H1 (cell line): ENCODE data around the gene CACNA2D1. TPM values are rescaled to one million over a fixed set of nuclear protein-coding genes. Genes with fewer than 3 reads are reported as not detected.

Source experiments
- CBX5 ChIP-seq: fragments of 300-800, 300-1000 bp; sonication (generic); IDR thresholded peaks from 2 replicates; pipeline ENCODE4 v1.7.1; 2016; ENCODE audit warnings: antibody characterized with exemption, low read length, low read depth
- CHD1 ChIP-seq: IDR thresholded peaks from 2 replicates; pipeline ENCODE4 v1.6.1; 2012; ENCODE audit warnings: low read depth, low read length, improper control_type of control experiment
- EZH2 ChIP-seq: fragments of 200-600 bp; sonication (generic); IDR thresholded peaks from 2 replicates; pipeline ENCODE4 v1.7.1; 2012; ENCODE audit warnings: low read depth, mild to moderate bottlenecking, moderate library complexity, low read length, inconsistent platforms; ENCODE audit not compliant: severe bottlenecking
- FOSL1 ChIP-seq: IDR thresholded peaks from 2 replicates; pipeline ENCODE4 v1.6.1; 2011; ENCODE audit warnings: mild to moderate bottlenecking, low read depth, low read length, moderate library complexity; ENCODE audit not compliant: insufficient read depth
- JUN ChIP-seq: IDR thresholded peaks from 2 replicates; pipeline ENCODE4 v1.6.1; 2011; ENCODE audit warnings: low read depth, mild to moderate bottlenecking, improper control_type of control experiment, low read length
- NRF1 ChIP-seq: IDR thresholded peaks from 2 replicates; pipeline ENCODE4 v1.6.1; 2011; ENCODE audit warnings: mild to moderate bottlenecking, low read depth, low read length, improper control_type of control experiment
- PHF8 ChIP-seq: fragments of 200-600 bp; sonication (generic); conservative IDR thresholded peaks from 2 replicates; pipeline ENCODE4 v1.7.1; 2012; ENCODE audit warnings: low read depth, mild to moderate bottlenecking, inconsistent platforms, low read length, moderate library complexity
- POLR2AphosphoS5 ChIP-seq: IDR thresholded peaks from 2 replicates; pipeline ENCODE4 v1.6.1; 2011; ENCODE audit warnings: low read depth, low read length
- SAP30 ChIP-seq: fragments of 300-600 bp; sonication (generic); IDR thresholded peaks from 2 replicates; pipeline ENCODE4 v1.7.1; 2012; ENCODE audit warnings: low read length, moderate library complexity, mild to moderate bottlenecking, inconsistent platforms; ENCODE audit not compliant: insufficient read depth, insufficient replicate concordance
- SIN3A ChIP-seq, 2 experiments: IDR thresholded peaks in 1 of 2; conservative IDR thresholded peaks in 1 of 2; 2 replicates each; pipeline ENCODE4 v1.6.1; 2011 to 2012; ENCODE audit warnings: low read length in 2 of 2, improper control_type of control experiment in 1 of 2, low read depth in 1 of 2, mild to moderate bottlenecking in 1 of 2
- SUZ12 ChIP-seq: fragments of 200-600 bp; sonication (generic); IDR thresholded peaks from 2 replicates; pipeline ENCODE4 v1.6.1; 2012; ENCODE audit warnings: mild to moderate bottlenecking, inconsistent platforms, low read length, moderate library complexity, mixed read lengths
- polyA plus RNA-seq, 7 experiments: library from polyadenylated mRNA; depleted of rRNA in 3 of 7; stranded (reverse) in 5 of 7; unstranded in 2 of 7; fragments of >200 nt in 5 of 7; fragments of 200-250 nt in 2 of 7; gene quantifications; 1 replicate in 5 of 7; 2 replicates in 1 of 7; 4 replicates in 1 of 7; pipeline versions ENCODE4 v1.2.1 to v1.2.3, GENCODE V29; 2011 to 2013; ENCODE audit warnings: missing spikeins in 2 of 7, mixed read lengths in 2 of 7
- total RNA-seq: library from RNA; stranded (reverse); fragmentation: NEBNext Ultra II Directional; extraction: Animal tissue kit (Norgen Biotek cat#: 25700); gene quantifications from 2 replicates; pipeline ENCODE4 v1.2.1, GENCODE V29; 2021
- TF ChIP-seq, protein P1 (sequence below): fragments of 300-600 bp; sonication (generic); IDR thresholded peaks from 2 replicates; pipeline ENCODE4 v1.7.1; 2012; ENCODE audit warnings: low read length, moderate library complexity, mild to moderate bottlenecking, inconsistent platforms; ENCODE audit not compliant: insufficient replicate concordance

Gene CACNA2D1
- total and polyA plus RNA-seq, 2 of the 8 experiments (the other 6 are each of a cell fraction or from before 2014, with no cell fraction given), result 4.3 to 27.3 TPM

DNA sequence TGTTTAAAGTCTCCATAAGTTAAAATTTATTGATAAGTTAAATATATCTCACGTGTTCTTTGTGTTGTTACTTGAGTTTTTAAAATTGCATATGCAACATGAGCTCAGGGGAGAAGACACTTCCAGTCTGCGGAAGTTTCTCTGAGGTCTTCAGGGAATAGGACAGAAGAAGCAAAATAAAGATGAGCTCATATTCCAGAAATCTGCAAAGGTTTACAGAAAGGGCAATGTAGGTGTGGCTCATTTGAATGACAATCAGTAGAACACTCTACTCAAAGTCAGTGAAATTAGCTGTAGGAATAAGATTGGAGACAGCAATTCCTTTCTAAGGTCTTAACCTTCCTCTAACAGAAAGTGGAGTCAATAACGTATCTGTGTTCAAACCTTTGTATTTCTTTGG is 53.7 kb downstream of the CACNA2D1 start (continued):
- TF ChIP-seq, protein P1, sequence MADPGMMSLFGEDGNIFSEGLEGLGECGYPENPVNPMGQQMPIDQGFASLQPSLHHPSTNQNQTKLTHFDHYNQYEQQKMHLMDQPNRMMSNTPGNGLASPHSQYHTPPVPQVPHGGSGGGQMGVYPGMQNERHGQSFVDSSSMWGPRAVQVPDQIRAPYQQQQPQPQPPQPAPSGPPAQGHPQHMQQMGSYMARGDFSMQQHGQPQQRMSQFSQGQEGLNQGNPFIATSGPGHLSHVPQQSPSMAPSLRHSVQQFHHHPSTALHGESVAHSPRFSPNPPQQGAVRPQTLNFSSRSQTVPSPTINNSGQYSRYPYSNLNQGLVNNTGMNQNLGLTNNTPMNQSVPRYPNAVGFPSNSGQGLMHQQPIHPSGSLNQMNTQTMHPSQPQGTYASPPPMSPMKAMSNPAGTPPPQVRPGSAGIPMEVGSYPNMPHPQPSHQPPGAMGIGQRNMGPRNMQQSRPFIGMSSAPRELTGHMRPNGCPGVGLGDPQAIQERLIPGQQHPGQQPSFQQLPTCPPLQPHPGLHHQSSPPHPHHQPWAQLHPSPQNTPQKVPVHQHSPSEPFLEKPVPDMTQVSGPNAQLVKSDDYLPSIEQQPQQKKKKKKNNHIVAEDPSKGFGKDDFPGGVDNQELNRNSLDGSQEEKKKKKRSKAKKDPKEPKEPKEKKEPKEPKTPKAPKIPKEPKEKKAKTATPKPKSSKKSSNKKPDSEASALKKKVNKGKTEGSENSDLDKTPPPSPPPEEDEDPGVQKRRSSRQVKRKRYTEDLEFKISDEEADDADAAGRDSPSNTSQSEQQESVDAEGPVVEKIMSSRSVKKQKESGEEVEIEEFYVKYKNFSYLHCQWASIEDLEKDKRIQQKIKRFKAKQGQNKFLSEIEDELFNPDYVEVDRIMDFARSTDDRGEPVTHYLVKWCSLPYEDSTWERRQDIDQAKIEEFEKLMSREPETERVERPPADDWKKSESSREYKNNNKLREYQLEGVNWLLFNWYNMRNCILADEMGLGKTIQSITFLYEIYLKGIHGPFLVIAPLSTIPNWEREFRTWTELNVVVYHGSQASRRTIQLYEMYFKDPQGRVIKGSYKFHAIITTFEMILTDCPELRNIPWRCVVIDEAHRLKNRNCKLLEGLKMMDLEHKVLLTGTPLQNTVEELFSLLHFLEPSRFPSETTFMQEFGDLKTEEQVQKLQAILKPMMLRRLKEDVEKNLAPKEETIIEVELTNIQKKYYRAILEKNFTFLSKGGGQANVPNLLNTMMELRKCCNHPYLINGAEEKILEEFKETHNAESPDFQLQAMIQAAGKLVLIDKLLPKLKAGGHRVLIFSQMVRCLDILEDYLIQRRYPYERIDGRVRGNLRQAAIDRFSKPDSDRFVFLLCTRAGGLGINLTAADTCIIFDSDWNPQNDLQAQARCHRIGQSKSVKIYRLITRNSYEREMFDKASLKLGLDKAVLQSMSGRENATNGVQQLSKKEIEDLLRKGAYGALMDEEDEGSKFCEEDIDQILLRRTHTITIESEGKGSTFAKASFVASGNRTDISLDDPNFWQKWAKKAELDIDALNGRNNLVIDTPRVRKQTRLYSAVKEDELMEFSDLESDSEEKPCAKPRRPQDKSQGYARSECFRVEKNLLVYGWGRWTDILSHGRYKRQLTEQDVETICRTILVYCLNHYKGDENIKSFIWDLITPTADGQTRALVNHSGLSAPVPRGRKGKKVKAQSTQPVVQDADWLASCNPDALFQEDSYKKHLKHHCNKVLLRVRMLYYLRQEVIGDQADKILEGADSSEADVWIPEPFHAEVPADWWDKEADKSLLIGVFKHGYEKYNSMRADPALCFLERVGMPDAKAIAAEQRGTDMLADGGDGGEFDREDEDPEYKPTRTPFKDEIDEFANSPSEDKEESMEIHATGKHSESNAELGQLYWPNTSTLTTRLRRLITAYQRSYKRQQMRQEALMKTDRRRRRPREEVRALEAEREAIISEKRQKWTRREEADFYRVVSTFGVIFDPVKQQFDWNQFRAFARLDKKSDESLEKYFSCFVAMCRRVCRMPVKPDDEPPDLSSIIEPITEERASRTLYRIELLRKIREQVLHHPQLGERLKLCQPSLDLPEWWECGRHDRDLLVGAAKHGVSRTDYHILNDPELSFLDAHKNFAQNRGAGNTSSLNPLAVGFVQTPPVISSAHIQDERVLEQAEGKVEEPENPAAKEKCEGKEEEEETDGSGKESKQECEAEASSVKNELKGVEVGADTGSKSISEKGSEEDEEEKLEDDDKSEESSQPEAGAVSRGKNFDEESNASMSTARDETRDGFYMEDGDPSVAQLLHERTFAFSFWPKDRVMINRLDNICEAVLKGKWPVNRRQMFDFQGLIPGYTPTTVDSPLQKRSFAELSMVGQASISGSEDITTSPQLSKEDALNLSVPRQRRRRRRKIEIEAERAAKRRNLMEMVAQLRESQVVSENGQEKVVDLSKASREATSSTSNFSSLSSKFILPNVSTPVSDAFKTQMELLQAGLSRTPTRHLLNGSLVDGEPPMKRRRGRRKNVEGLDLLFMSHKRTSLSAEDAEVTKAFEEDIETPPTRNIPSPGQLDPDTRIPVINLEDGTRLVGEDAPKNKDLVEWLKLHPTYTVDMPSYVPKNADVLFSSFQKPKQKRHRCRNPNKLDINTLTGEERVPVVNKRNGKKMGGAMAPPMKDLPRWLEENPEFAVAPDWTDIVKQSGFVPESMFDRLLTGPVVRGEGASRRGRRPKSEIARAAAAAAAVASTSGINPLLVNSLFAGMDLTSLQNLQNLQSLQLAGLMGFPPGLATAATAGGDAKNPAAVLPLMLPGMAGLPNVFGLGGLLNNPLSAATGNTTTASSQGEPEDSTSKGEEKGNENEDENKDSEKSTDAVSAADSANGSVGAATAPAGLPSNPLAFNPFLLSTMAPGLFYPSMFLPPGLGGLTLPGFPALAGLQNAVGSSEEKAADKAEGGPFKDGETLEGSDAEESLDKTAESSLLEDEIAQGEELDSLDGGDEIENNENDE, result no peak
- TF ChIP-seq CBX5, result no peak
- no peak for TF ChIP-seq SIN3A (conservative IDR thresholded peaks at IDR 0.05 in 1 of 2, IDR thresholded peaks at IDR 0.05 in 1 of 2; ENCODE audit: low read depth in 1 of 2, low read length in 2 of 2)
- TF ChIP-seq JUN, result no peak
- TF ChIP-seq POLR2AphosphoS5, result no peak
- no peak for TF ChIP-seq SUZ12
- no peak for TF ChIP-seq SAP30
- no peak for TF ChIP-seq EZH2
- no peak for TF ChIP-seq NRF1
- TF ChIP-seq PHF8, result no peak
- TF ChIP-seq FOSL1, result no peak
- no peak for TF ChIP-seq CHD1
